H9 (cell line): ENCODE results near the gene NRCAM. TPM values are rescaled to one million over a fixed set of nuclear protein-coding genes. Genes with fewer than 3 reads are reported as not detected.

Experiments
- DNase-seq: peaks from one replicate; pipeline ENCODE4 v3.0.0-alpha.2; 2017
- H2AFZ ChIP-seq: one replicate; pipeline ENCODE4 v1.6.1; 2013; ENCODE audit warnings: mild to moderate bottlenecking, low read length, control low read depth, moderate library complexity
- H2AK5ac ChIP-seq: 2 replicates; pipeline ENCODE4 v1.6.1; 2013; ENCODE audit warnings: low read length, control low read depth, mixed read lengths; ENCODE audit not compliant: insufficient read length
- H2BK120ac ChIP-seq: one replicate; pipeline ENCODE4 v1.6.1; 2013; ENCODE audit warnings: low read depth, mild to moderate bottlenecking, low read length, control low read depth, inconsistent platforms; ENCODE audit not compliant: poor library complexity, severe bottlenecking
- H2BK12ac ChIP-seq: 2 replicates; pipeline ENCODE4 v1.6.1; 2013; ENCODE audit warnings: low read length, control low read depth, mixed read lengths, low read depth; ENCODE audit not compliant: insufficient read length
- H2BK15ac ChIP-seq: 2 replicates; pipeline ENCODE4 v1.6.1; 2013; ENCODE audit warnings: low read depth, low read length, control low read depth
- H2BK20ac ChIP-seq: one replicate; pipeline ENCODE4 v1.6.1; 2013; ENCODE audit warnings: low read depth, mild to moderate bottlenecking, low read length, control low read depth, inconsistent platforms; ENCODE audit not compliant: poor library complexity, severe bottlenecking
- H2BK5ac ChIP-seq: 2 replicates; pipeline ENCODE4 v1.6.1; 2013; ENCODE audit warnings: low read length, control low read depth, mixed read lengths; ENCODE audit not compliant: insufficient read length
- H3K14ac ChIP-seq: 2 replicates; pipeline ENCODE4 v1.6.1; 2013; ENCODE audit warnings: low read length, control low read depth; ENCODE audit not compliant: insufficient read depth
- H3K18ac ChIP-seq: 2 replicates; pipeline ENCODE4 v1.6.1; 2013; ENCODE audit warnings: low read depth, mild to moderate bottlenecking, mixed read lengths, low read length, control low read depth; ENCODE audit not compliant: insufficient read length
- H3K23ac ChIP-seq: 2 replicates; pipeline ENCODE4 v1.6.1; 2013; ENCODE audit warnings: low read length, control low read depth, mixed read lengths, low read depth; ENCODE audit not compliant: insufficient read length
- H3K23me2 ChIP-seq: 2 replicates; pipeline ENCODE4 v1.6.1; 2013; ENCODE audit warnings: low read depth, mild to moderate bottlenecking, mixed read lengths, low read length, control low read depth; ENCODE audit not compliant: insufficient read length, poor library complexity, severe bottlenecking
- H3K27ac ChIP-seq: 2 replicates; pipeline ENCODE4 v1.5.1; 2013; ENCODE audit warnings: low read length, control low read depth, mixed read lengths, low read depth; ENCODE audit not compliant: insufficient read length
- H3K27me3 ChIP-seq: 2 replicates; pipeline ENCODE4 v1.6.1; 2013; ENCODE audit warnings: low read length, control low read depth, inconsistent platforms; ENCODE audit not compliant: insufficient read depth
- H3K4ac ChIP-seq: 2 replicates; pipeline ENCODE4 v1.6.1; 2013; ENCODE audit warnings: low read depth, mild to moderate bottlenecking, control low read depth, inconsistent platforms, low read length, moderate library complexity
- H3K4me1 ChIP-seq: 2 replicates; pipeline ENCODE4 v1.6.1; 2013; ENCODE audit warnings: low read length, control low read depth, inconsistent platforms; ENCODE audit not compliant: insufficient read depth
- H3K4me2 ChIP-seq: 2 replicates; pipeline ENCODE4 v1.6.1; 2013; ENCODE audit warnings: low read length, control low read depth, mixed read lengths; ENCODE audit not compliant: insufficient read length, insufficient read depth
- H3K56ac ChIP-seq: 2 replicates; pipeline ENCODE4 v1.6.1; 2013; ENCODE audit warnings: low read depth, mild to moderate bottlenecking, mixed read lengths, low read length, control low read depth; ENCODE audit not compliant: insufficient read length
- H3K79me1 ChIP-seq: 2 replicates; pipeline ENCODE4 v1.6.1; 2013; ENCODE audit warnings: low read depth, mild to moderate bottlenecking, moderate library complexity, low read length, control low read depth, inconsistent platforms; ENCODE audit not compliant: insufficient read depth, poor library complexity, severe bottlenecking
- H3K79me2 ChIP-seq: 2 replicates; pipeline ENCODE4 v1.6.1; 2013; ENCODE audit warnings: low read length, control low read depth, inconsistent platforms; ENCODE audit not compliant: insufficient read depth
- H3K9ac ChIP-seq: 2 replicates; pipeline ENCODE4 v1.6.1; 2013; ENCODE audit warnings: low read length, control low read depth, mixed read lengths; ENCODE audit not compliant: insufficient read length; ENCODE audit errors: extremely low read depth
- H3K9me3 ChIP-seq: one replicate; pipeline ENCODE4 v1.6.1; 2013; ENCODE audit warnings: low read depth, low read length, inconsistent platforms; ENCODE audit not compliant: control insufficient read depth
- H3T11ph ChIP-seq: one replicate; pipeline ENCODE4 v1.6.1; 2013; ENCODE audit warnings: mild to moderate bottlenecking, low read length, control low read depth, inconsistent platforms
- H4K20me1 ChIP-seq: one replicate; pipeline ENCODE4 v1.6.1; 2013; ENCODE audit not compliant: control insufficient read depth, insufficient read length, insufficient read depth
- H4K5ac ChIP-seq: 2 replicates; pipeline ENCODE4 v1.6.1; 2013; ENCODE audit warnings: low read depth, mild to moderate bottlenecking, mixed read lengths, low read length, control low read depth; ENCODE audit not compliant: insufficient read length
- H4K8ac ChIP-seq: replicated peaks from 2 replicates; pipeline ENCODE4 v1.6.1; 2013; ENCODE audit warnings: low read length, control low read depth, mixed read lengths, low read depth; ENCODE audit not compliant: insufficient read length
- H4K91ac ChIP-seq: 2 replicates; pipeline ENCODE4 v1.6.1; 2013; ENCODE audit warnings: low read depth, mild to moderate bottlenecking, moderate library complexity, mixed read lengths, low read length, control low read depth; ENCODE audit not compliant: insufficient read length
- H3K27ac Mint-ChIP-seq, 3 experiments: 2 replicates in 2 of 3; 3 replicates in 1 of 3; pipeline ENCODE4 v1.8.0; 2020 to 2021; ENCODE audit warnings: mixed read lengths in 3 of 3, mild to moderate bottlenecking in 1 of 3, moderate library complexity in 1 of 3
- H3K27me3 Mint-ChIP-seq: 2 replicates; pipeline ENCODE4 v1.8.0; 2021; ENCODE audit warnings: low read depth, mild to moderate bottlenecking, moderate library complexity, mixed read lengths
- H3K36me3 Mint-ChIP-seq, 3 experiments: 2 replicates in 2 of 3; 3 replicates in 1 of 3; pipeline ENCODE4 v1.8.0; 2020 to 2021; ENCODE audit warnings: low read depth in 3 of 3, mixed read lengths in 3 of 3; ENCODE audit not compliant: insufficient read depth in 1 of 3
- H3K4me1 Mint-ChIP-seq, 2 experiments: 2 replicates each; pipeline ENCODE4 v1.8.0; 2020; ENCODE audit warnings: mixed read lengths in 2 of 2
- H3K4me3 Mint-ChIP-seq, 2 experiments: 2 replicates in 1 of 2; 3 replicates in 1 of 2; pipeline ENCODE4 v1.8.0; 2020 to 2021; ENCODE audit warnings: mild to moderate bottlenecking in 2 of 2, mixed read lengths in 2 of 2, moderate library complexity in 1 of 2
- H3K9me3 Mint-ChIP-seq, 2 experiments: 2 replicates in 1 of 2; 3 replicates in 1 of 2; pipeline ENCODE4 v1.8.0; 2020; ENCODE audit warnings: mild to moderate bottlenecking in 2 of 2, mixed read lengths in 2 of 2, moderate library complexity in 1 of 2
- WGBS: extraction: QIAGEN DNeasy Blood & Tissue Kit; methylation state at CpG from one replicate; pipeline ENCODE4 v1.1.7; 2013; ENCODE audit warnings: missing lambda C conversion rate, low lambda C conversion rate, mixed read lengths; ENCODE audit not compliant: insufficient read length; ENCODE audit errors: extremely low coverage; 5-methylcytosine and 5-hydroxymethylcytosine counted together
- total RNA-seq: library from RNA; stranded (reverse); gene quantifications from 2 replicates; pipeline ENCODE4 v1.2.1, GENCODE V29; 2021
- TF ChIP-seq, protein P1 (sequence below): fragments of 200-600 bp; sonication (generic); conservative IDR thresholded peaks from 3 replicates; pipeline ENCODE4 v1.8.0; 2021; ENCODE audit warnings: antibody characterized with exemption, mild to moderate bottlenecking

The NRCAM gene
- total RNA-seq, 1 experiment from 2014 or later, result 2.3 TPM

DNA sequence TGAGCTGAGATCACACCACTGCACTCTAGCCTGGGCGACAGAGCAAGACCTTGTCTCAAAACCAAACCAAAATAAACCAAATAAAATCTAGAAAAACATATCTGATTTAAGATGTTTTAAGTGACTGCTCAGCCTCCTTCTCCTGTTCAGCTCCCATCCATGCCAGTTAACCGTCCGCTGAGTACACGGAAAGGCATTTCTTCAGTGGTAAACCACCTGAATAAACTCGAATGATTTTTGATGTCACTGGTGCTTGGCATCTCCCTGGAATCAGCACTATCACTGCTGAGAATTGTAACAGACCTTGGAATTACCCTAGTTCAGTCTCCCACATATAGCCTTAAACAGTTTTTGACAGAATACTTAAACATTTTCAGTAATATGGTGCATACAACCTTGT lies 24.1 kb upstream of the NRCAM start:
- Histone ChIP-seq H3K9ac (no peak overlapping the region), H4K20me1 (no peaks in the 10 kb centered on the region), H2BK5ac (no peak overlapping the region), H3K9me3 (no peaks in the 10 kb centered on the region), H3K4ac (no peak overlapping the region), H2AFZ (no peak overlapping the region), H4K5ac (no peak overlapping the region), H2BK12ac (no peak overlapping the region), H2AK5ac (no peak overlapping the region), H3K56ac (no peak overlapping the region), H3K27me3 (no peaks in the 10 kb centered on the region), H4K91ac (no peak overlapping the region), H2BK15ac (no peak overlapping the region), H3K18ac (no peak overlapping the region), H3K14ac (no peak overlapping the region), H3K4me2 (no peak overlapping the region), H3K79me2 (no peaks in the 10 kb centered on the region), H4K8ac (no peak overlapping the region), H2BK20ac (no peak overlapping the region), H3K4me1 (no peaks in the 10 kb centered on the region), H3K27ac (no peak overlapping the region), H3K79me1 (no peaks in the 10 kb centered on the region), H3K23me2 (no peaks in the 10 kb centered on the region), H3T11ph (no peak overlapping the region), H3K23ac (no peak overlapping the region), H2BK120ac (no peak overlapping the region)
- peaks cover 0 to 8% (median 5%) of the 10 kb centered on the region in 3 experiments; a peak in 2 of 7 replicates for H3K36me3 Mint-ChIP-seq
- no peaks in the 10 kb centered on the region for H3K27me3 Mint-ChIP-seq
- no peak overlapping the region for H3K4me3 Mint-ChIP-seq
- no peaks in the 10 kb centered on the region for H3K9me3 Mint-ChIP-seq
- TF ChIP-seq, protein P1, sequence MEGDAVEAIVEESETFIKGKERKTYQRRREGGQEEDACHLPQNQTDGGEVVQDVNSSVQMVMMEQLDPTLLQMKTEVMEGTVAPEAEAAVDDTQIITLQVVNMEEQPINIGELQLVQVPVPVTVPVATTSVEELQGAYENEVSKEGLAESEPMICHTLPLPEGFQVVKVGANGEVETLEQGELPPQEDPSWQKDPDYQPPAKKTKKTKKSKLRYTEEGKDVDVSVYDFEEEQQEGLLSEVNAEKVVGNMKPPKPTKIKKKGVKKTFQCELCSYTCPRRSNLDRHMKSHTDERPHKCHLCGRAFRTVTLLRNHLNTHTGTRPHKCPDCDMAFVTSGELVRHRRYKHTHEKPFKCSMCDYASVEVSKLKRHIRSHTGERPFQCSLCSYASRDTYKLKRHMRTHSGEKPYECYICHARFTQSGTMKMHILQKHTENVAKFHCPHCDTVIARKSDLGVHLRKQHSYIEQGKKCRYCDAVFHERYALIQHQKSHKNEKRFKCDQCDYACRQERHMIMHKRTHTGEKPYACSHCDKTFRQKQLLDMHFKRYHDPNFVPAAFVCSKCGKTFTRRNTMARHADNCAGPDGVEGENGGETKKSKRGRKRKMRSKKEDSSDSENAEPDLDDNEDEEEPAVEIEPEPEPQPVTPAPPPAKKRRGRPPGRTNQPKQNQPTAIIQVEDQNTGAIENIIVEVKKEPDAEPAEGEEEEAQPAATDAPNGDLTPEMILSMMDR, result no peak
- DNase-seq, result no peak
- H3K27ac Mint-ChIP-seq, result no peak overlapping the region
- WGBS, result no CpG with 5 or more reads among the region's 5 CpGs
- peaks cover 5 to 10% of the 10 kb centered on the region in 2 experiments; a peak in 3 of 4 replicates for H3K4me1 Mint-ChIP-seq
